GM23338 (cell line): ENCODE data around the gene ERCC6L. TPM values are rescaled to one million over a fixed set of nuclear protein-coding genes. Genes with fewer than 3 reads are reported as not detected.

Source experiments
- CREB1 ChIP-seq: fragments of 250-450 bp; sonication (Bioruptor Pico); IDR thresholded peaks from 2 replicates; pipeline ENCODE4 v1.5.0; 2020; ENCODE audit warnings: low read depth, mild to moderate bottlenecking, moderate library complexity
- EZH2phosphoT487 ChIP-seq: fragments of 200-600 bp; sonication (generic); IDR thresholded peaks from one replicate; pipeline ENCODE4 v1.8.1; 2018; ENCODE audit warnings: antibody characterized with exemption; ENCODE audit not compliant: unreplicated experiment
- JUNB ChIP-seq: IDR thresholded peaks from one replicate; pipeline ENCODE4 v1.6.1; 2016; ENCODE audit warnings: antibody characterized with exemption; ENCODE audit not compliant: unreplicated experiment
- NANOG ChIP-seq: IDR thresholded peaks from 2 replicates; pipeline ENCODE4 v1.6.1; 2016; ENCODE audit warnings: antibody characterized with exemption, borderline replicate concordance
- POLR2AphosphoS5 ChIP-seq: IDR thresholded peaks from 2 replicates; pipeline ENCODE4 v1.6.1; 2016; ENCODE audit warnings: antibody characterized with exemption, low read depth
- STAT1 ChIP-seq: IDR thresholded peaks from one replicate; pipeline ENCODE4 v1.6.1; 2016; ENCODE audit warnings: antibody characterized with exemption; ENCODE audit not compliant: unreplicated experiment
- ZNF114 ChIP-seq: fragments of 250-450 bp; sonication (Bioruptor Pico); IDR thresholded peaks from 2 replicates; pipeline ENCODE4 v1.5.0; 2020; ENCODE audit warnings: mild to moderate bottlenecking, moderate library complexity
- ZNF331 ChIP-seq: fragments of 250-450 bp; sonication (Bioruptor Pico); IDR thresholded peaks from 2 replicates; pipeline ENCODE4 v1.5.0; 2020; ENCODE audit warnings: low read depth, mild to moderate bottlenecking, moderate library complexity
- ZNF462 ChIP-seq: fragments of 250-450 bp; sonication (Bioruptor Pico); IDR thresholded peaks from 2 replicates; pipeline ENCODE4 v1.5.0; 2020; ENCODE audit warnings: mild to moderate bottlenecking, moderate library complexity
- polyA plus RNA-seq: library from polyadenylated mRNA; unstranded; fragments of >200 nt; fragmentation: Nextera tagmentation; extraction: Ambion mirVana; gene quantifications from 2 replicates; pipeline ENCODE4 v1.2.1, GENCODE V29; 2016
- total RNA-seq: library from RNA; depleted of rRNA; stranded (reverse); fragments of >200 nt; shearing (Covaris generic); gene quantifications from 2 replicates; pipeline ENCODE4 v1.2.3, GENCODE V29; 2014
- TF ChIP-seq, protein P1 (sequence below): IDR thresholded peaks from 2 replicates; pipeline ENCODE4 v1.6.1; 2016; ENCODE audit warnings: antibody characterized with exemption
- TF ChIP-seq, protein P2 (sequence below): IDR thresholded peaks from one replicate; pipeline ENCODE4 v1.6.1; 2018; ENCODE audit warnings: antibody characterized with exemption; ENCODE audit not compliant: unreplicated experiment

ERCC6L gene
- total and polyA plus RNA-seq, 2 experiments from 2014 or later: 11.3 to 23.1 TPM

GRCh38 chrX:72271091-72271788 is 32.4 kb upstream of the ERCC6L start (continued):
- no peak for TF ChIP-seq ZNF462
- TF ChIP-seq CREB1 (CRISPR knock-in tag): no peak
- no peak for TF ChIP-seq JUNB
- TF ChIP-seq, protein P1, sequence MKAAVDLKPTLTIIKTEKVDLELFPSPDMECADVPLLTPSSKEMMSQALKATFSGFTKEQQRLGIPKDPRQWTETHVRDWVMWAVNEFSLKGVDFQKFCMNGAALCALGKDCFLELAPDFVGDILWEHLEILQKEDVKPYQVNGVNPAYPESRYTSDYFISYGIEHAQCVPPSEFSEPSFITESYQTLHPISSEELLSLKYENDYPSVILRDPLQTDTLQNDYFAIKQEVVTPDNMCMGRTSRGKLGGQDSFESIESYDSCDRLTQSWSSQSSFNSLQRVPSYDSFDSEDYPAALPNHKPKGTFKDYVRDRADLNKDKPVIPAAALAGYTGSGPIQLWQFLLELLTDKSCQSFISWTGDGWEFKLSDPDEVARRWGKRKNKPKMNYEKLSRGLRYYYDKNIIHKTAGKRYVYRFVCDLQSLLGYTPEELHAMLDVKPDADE: no peak
- TF ChIP-seq, protein P2, sequence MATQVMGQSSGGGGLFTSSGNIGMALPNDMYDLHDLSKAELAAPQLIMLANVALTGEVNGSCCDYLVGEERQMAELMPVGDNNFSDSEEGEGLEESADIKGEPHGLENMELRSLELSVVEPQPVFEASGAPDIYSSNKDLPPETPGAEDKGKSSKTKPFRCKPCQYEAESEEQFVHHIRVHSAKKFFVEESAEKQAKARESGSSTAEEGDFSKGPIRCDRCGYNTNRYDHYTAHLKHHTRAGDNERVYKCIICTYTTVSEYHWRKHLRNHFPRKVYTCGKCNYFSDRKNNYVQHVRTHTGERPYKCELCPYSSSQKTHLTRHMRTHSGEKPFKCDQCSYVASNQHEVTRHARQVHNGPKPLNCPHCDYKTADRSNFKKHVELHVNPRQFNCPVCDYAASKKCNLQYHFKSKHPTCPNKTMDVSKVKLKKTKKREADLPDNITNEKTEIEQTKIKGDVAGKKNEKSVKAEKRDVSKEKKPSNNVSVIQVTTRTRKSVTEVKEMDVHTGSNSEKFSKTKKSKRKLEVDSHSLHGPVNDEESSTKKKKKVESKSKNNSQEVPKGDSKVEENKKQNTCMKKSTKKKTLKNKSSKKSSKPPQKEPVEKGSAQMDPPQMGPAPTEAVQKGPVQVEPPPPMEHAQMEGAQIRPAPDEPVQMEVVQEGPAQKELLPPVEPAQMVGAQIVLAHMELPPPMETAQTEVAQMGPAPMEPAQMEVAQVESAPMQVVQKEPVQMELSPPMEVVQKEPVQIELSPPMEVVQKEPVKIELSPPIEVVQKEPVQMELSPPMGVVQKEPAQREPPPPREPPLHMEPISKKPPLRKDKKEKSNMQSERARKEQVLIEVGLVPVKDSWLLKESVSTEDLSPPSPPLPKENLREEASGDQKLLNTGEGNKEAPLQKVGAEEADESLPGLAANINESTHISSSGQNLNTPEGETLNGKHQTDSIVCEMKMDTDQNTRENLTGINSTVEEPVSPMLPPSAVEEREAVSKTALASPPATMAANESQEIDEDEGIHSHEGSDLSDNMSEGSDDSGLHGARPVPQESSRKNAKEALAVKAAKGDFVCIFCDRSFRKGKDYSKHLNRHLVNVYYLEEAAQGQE: no peak
- TF ChIP-seq EZH2phosphoT487: no peak
- no peak for TF ChIP-seq ZNF331
- no peak for TF ChIP-seq STAT1
- no peak; the same call in 1 of the 2 replicates for TF ChIP-seq POLR2AphosphoS5
- no peak for TF ChIP-seq NANOG
- TF ChIP-seq ZNF114 (CRISPR knock-in tag): no peak
